HCT116 (cell line): ENCODE measurements around the gene KHDRBS2.

ENCODE experiments used
- CEBPB ChIP-seq: IDR thresholded peaks from 2 replicates; pipeline ENCODE4 v1.6.1; 2012; ENCODE audit warnings: low read depth
- MAX ChIP-seq: IDR thresholded peaks from 2 replicates; pipeline ENCODE4 v1.6.1; 2012
- POLR2AphosphoS5 ChIP-seq: IDR thresholded peaks from 2 replicates; pipeline ENCODE4 v1.6.1; 2011; ENCODE audit warnings: mild to moderate bottlenecking, low read depth, low read length, moderate library complexity
- RAD21 ChIP-seq: IDR thresholded peaks from 2 replicates; pipeline ENCODE4 v1.6.1; 2012; ENCODE audit warnings: low read depth, mild to moderate bottlenecking
- TF ChIP-seq, protein P1 (sequence below), 3 experiments: fragments of 200-600 bp in 1 of 3; sonication (generic) in 1 of 3; IDR thresholded peaks in 2 of 3; conservative IDR thresholded peaks in 1 of 3; 2 replicates each; pipeline ENCODE4 v1.5.1; 2012 to 2017; ENCODE audit warnings: low read depth in 2 of 3, low read length in 2 of 3, antibody characterized with exemption in 1 of 3, borderline replicate concordance in 1 of 3, control low read depth in 1 of 3, mild to moderate bottlenecking in 1 of 3, mixed read lengths in 1 of 3, mixed run types in 1 of 3, moderate library complexity in 1 of 3; ENCODE audit not compliant: insufficient read depth in 1 of 3
- TF ChIP-seq, protein P2 (sequence below): IDR thresholded peaks from 2 replicates; pipeline ENCODE4 v1.6.1; 2012

DNA sequence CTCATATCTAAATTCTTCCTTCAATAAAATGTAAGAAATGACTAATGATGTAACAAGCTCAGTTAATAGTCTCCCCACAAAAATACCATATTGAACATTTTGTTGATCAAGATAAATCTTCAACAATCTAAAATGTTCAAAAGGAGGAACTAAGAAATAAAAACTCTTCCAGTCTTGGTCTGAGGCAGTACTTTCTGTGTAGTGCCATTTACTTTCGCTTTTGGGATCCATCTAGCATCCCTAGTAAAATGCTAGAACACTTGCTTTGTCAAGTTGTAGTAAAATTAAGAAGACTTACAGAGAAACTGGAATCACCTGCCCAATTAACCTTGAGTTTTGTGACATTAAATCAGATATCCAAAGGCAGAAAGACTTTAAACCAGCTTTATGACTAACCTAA, 246.4 kb downstream of the KHDRBS2 start:
- TF ChIP-seq, protein P1, sequence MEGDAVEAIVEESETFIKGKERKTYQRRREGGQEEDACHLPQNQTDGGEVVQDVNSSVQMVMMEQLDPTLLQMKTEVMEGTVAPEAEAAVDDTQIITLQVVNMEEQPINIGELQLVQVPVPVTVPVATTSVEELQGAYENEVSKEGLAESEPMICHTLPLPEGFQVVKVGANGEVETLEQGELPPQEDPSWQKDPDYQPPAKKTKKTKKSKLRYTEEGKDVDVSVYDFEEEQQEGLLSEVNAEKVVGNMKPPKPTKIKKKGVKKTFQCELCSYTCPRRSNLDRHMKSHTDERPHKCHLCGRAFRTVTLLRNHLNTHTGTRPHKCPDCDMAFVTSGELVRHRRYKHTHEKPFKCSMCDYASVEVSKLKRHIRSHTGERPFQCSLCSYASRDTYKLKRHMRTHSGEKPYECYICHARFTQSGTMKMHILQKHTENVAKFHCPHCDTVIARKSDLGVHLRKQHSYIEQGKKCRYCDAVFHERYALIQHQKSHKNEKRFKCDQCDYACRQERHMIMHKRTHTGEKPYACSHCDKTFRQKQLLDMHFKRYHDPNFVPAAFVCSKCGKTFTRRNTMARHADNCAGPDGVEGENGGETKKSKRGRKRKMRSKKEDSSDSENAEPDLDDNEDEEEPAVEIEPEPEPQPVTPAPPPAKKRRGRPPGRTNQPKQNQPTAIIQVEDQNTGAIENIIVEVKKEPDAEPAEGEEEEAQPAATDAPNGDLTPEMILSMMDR (IDR thresholded peaks at IDR 0.05 in 2 of 3, conservative IDR thresholded peaks at IDR 0.05 in 1 of 3; ENCODE audit: borderline replicate concordance in 1 of 3, insufficient read depth in 1 of 3, low read depth in 2 of 3, low read length in 2 of 3): no peak
- TF ChIP-seq MAX: no peak
- TF ChIP-seq RAD21: no peak
- TF ChIP-seq, protein P2, sequence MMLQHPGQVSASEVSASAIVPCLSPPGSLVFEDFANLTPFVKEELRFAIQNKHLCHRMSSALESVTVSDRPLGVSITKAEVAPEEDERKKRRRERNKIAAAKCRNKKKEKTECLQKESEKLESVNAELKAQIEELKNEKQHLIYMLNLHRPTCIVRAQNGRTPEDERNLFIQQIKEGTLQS: no peak
- no peak for TF ChIP-seq CEBPB
- no peak for TF ChIP-seq POLR2AphosphoS5
